KBM-7 (cell line): ENCODE measurements around the gene RGP1.

Experiments
- DNase-seq: peaks from one replicate; pipeline ENCODE4 v3.0.0-alpha.2; 2015
- in situ Hi-C: fragments of 300-500 bp; cut with MboI; formaldehyde crosslinking; loops from 2 replicates; pipeline ENCODE4 v1.14.3; 2020; ENCODE audit warnings: low sequenced_read_pairs, low pct_unique_long_range_greater_than_20kb, mixed read lengths

RGP1 gene

GRCh38 chr9:35748858-35749514, at the start of gene RGP1, which contains the start of gene GBA2:
Gene RGP1 (plus strand): TSS chr9:35749287. CDS start chr9:35749756, 469 bp downstream.
Gene GBA2 (minus strand): TSS chr9:35749228. CDS start chr9:35748704, 524 bp downstream.
- in situ Hi-C loops, result no loop called here
- peak; percentile 64 for DNase-seq

- no peak for DNase-seq
- in situ Hi-C loops, result no loop called here
These were observed 49.1 kb upstream of the RGP1 start for GRCh38 chr9:35700031-35700430.

- in situ Hi-C loops, result no loop called here
- DNase-seq, result no peak
These were observed 48.1 kb upstream of the RGP1 start for GRCh38 chr9:35700942-35701341.

- no peak for DNase-seq
- in situ Hi-C loops, result no loop called here
These were observed 46.4 kb upstream of the RGP1 start for GRCh38 chr9:35702696-35703095.

GRCh38 chr9:35703906-35704672, 45.0 kb upstream of the RGP1 start:
- DNase-seq, result no peak
- in situ Hi-C loops, result no loop called here

- no peak for DNase-seq
- in situ Hi-C loops, result no loop called here
These were observed 43.7 kb upstream of the RGP1 start for GRCh38 chr9:35705372-35705771.

GRCh38 chr9:35705836-35706430, 43.2 kb upstream of the RGP1 start:
- no peak for DNase-seq
- in situ Hi-C loops, result no loop called here

GRCh38 chr9:35706951-35707350, 42.1 kb upstream of the RGP1 start:
- in situ Hi-C loops, result no loop called here
- DNase-seq, result no peak

- in situ Hi-C loops, result no loop called here
- DNase-seq, result no peak
These were observed 40.9 kb upstream of the RGP1 start for GRCh38 chr9:35708146-35708545.

- in situ Hi-C loops, result no loop called here
- DNase-seq, result no peak
These were observed 38.1 kb upstream of the RGP1 start for GRCh38 chr9:35710818-35711500.

GRCh38 chr9:35711501-35712428, 37.3 kb upstream of the RGP1 start:
- in situ Hi-C loops, result no loop called here
- no peak for DNase-seq

- in situ Hi-C loops, result no loop called here
These were observed 36.2 kb upstream of the RGP1 start for GRCh38 chr9:35712762-35713400.

GRCh38 chr9:35713578-35713977, 35.5 kb upstream of the RGP1 start:
- DNase-seq, result no peak
- in situ Hi-C loops, result no loop called here

More at GRCh38 chr9:35712762-35713400, 36.2 kb upstream of the RGP1 start:
- DNase-seq, result no peak

GRCh38 chr9:35714123-35714522, 35.0 kb upstream of the RGP1 start:
- in situ Hi-C loops, result no loop called here
- no peak for DNase-seq

GRCh38 chr9:35714579-35715252, 34.4 kb upstream of the RGP1 start:
- no peak for DNase-seq
- in situ Hi-C loops, result no loop called here

- in situ Hi-C loops, result no loop called here
- DNase-seq, result no peak
These were observed 32.9 kb upstream of the RGP1 start for GRCh38 chr9:35716230-35716629.

- in situ Hi-C loops, result no loop called here
These were observed 31.8 kb upstream of the RGP1 start for GRCh38 chr9:35717132-35717870.

More at GRCh38 chr9:35717132-35717870, 31.8 kb upstream of the RGP1 start:
- no peak for DNase-seq
